Right lobe of liver (tissue), 6 donors: ENCODE data around the gene PIGZ. TPM values are rescaled to one million over a fixed set of nuclear protein-coding genes. Genes with fewer than 3 reads are reported as not detected.

ENCODE experiments used
- ATAC-seq, 4 donors: fragments of 200-7000 bp; cut with Tn5 transposase; one replicate each; pipeline ENCODE4 v1.9.1; 2020; ENCODE audit warnings: mild to moderate bottlenecking in 4 of 4, moderate library complexity in 4 of 4
- DNase-seq, 3 donors: peaks; one replicate each; pipeline ENCODE4 v3.0.0-alpha.2; 2020
- H3K27ac ChIP-seq, 3 donors: fragments of 200-600 bp; one replicate each; pipeline ENCODE4 v1.8.0; 2022
- H3K27me3 ChIP-seq, 2 donors: fragments of 200-600 bp; one replicate each; pipeline ENCODE4 v1.8.0; 2022
- H3K36me3 ChIP-seq, 4 donors: fragments of 200-600 bp; sonication (generic) in 1 of 4; one replicate each; pipeline versions ENCODE4 v1.5.1 to v1.8.0; 2017 to 2022; ENCODE audit warnings: control low read depth in 1 of 4
- H3K4me1 ChIP-seq, 4 donors: fragments of 200-600 bp; sonication (generic) in 1 of 4; one replicate each; pipeline versions ENCODE4 v1.5.1 to v1.8.0; 2017 to 2022; ENCODE audit warnings: control low read depth in 1 of 4
- H3K4me3 ChIP-seq, 3 donors: fragments of 200-600 bp; one replicate each; pipeline ENCODE4 v1.8.0; 2022
- H3K9me3 ChIP-seq, 4 donors: fragments of 200-600 bp; sonication (generic) in 1 of 4; one replicate each; pipeline versions ENCODE4 v1.5.1 to v1.8.0; 2017 to 2022; ENCODE audit warnings: control low read depth in 1 of 4
- CTCF ChIP-seq, 4 donors: fragments of 200-600 bp in 3 of 4; fragments of 450-650 bp in 1 of 4; IDR thresholded peaks; one replicate each; pipeline versions ENCODE4 v1.5.1 to v1.8.0; 2016 to 2022; ENCODE audit warnings: antibody characterized with exemption in 4 of 4, mild to moderate bottlenecking in 2 of 4
- POLR2A ChIP-seq: fragments of 450-650 bp; IDR thresholded peaks from one replicate; pipeline ENCODE4 v1.6.1; 2017; ENCODE audit warnings: antibody characterized with exemption, mild to moderate bottlenecking
- WGBS: methylation state at CpG from one replicate; pipeline ENCODE4 v1.1.6; 2018; ENCODE audit warnings: low coverage, low lambda C conversion rate; ENCODE audit not compliant: insufficient coverage; ENCODE audit errors: missing lambda C conversion rate; 5-methylcytosine and 5-hydroxymethylcytosine counted together
- intact Hi-C, 2 donors: fragments of 100-400 bp; cut with DNase I; formaldehyde crosslinking; loops; one replicate each; pipeline versions ENCODE4 v1.11.2 to v1.14.1; 2022
- total RNA-seq, 6 experiments: library from RNA; depleted of rRNA in 2 of 6; stranded (reverse); fragments of >200 nt in 2 of 6; fragmentation: NEBNext Ultra II Directional in 3 of 6; extraction: Animal tissue kit (Norgen Biotek cat#: 25700) in 3 of 6; gene quantifications; one replicate each; pipeline versions ENCODE4 v1.1.0 to v1.2.4, GENCODE V29; 2016 to 2023
- donor health status: DM: no; HTN: yes; CAD: no.
- donor health status: DM: no; HTN: no; CAD: no.
- donor health status: DM: no; HTN: no; CAD: no.
- donor health status: DM: no; HTN: yes; CAD: no.
- donor health status: DM: no; HTN: yes; CAD: no.

Gene PIGZ
- total RNA-seq, 6 experiments from 2014 or later, result 1.2 to 2.8 (median 2.4) TPM

- TF ChIP-seq POLR2A, result no peak
- TF ChIP-seq CTCF (IDR thresholded peaks at IDR 0.05), result no peak
- WGBS, result 100% methylated on average over 1 of the region's 4 CpGs
- Histone ChIP-seq H3K36me3 (peaks cover 0 to 5% (median 2%) of the 10 kb centered on the region in 4 donors), H3K27ac (no peak overlapping the region), H3K9me3 (no peaks in the 10 kb centered on the region), H3K27me3 (no peaks in the 10 kb centered on the region), H3K4me1 (no peaks in the 10 kb centered on the region), H3K4me3 (no peak overlapping the region)
- no peak for ATAC-seq
- no peak for DNase-seq
- intact Hi-C loops, result no loop called here
These were observed 53.8 kb downstream of the PIGZ start for GRCh38 chr3:196914866-196915265.

GRCh38 chr3:196903740-196904139 is 64.9 kb downstream of the PIGZ start:
- DNase-seq (no peak), ATAC-seq (no peak)
- no peak overlapping the region for H3K4me3 ChIP-seq
- H3K4me1 ChIP-seq, result no peaks in the 10 kb centered on the region
- WGBS, result 100% methylated on average over 2 of the region's 2 CpGs
- H3K9me3 ChIP-seq, result no peaks in the 10 kb centered on the region
- H3K27me3 ChIP-seq, result no peaks in the 10 kb centered on the region
- intact Hi-C loops, result no loop called here
- peaks cover 0 to 60% (median 16%) of the 10 kb centered on the region in 4 donors for H3K36me3 ChIP-seq
- H3K27ac ChIP-seq, result no peak overlapping the region
- TF ChIP-seq POLR2A, result no peak
- no peak for TF ChIP-seq CTCF (IDR thresholded peaks at IDR 0.05)

GRCh38 chr3:196902296-196902695 is 66.3 kb downstream of the PIGZ start:
- H3K9me3 ChIP-seq, result no peaks in the 10 kb centered on the region
- peaks cover 0 to 60% (median 16%) of the 10 kb centered on the region in 4 donors for H3K36me3 ChIP-seq
- WGBS, result 67% methylated on average over 1 of the region's 1 CpG
- no peaks in the 10 kb centered on the region for H3K27me3 ChIP-seq
- no peak for TF ChIP-seq CTCF (IDR thresholded peaks at IDR 0.05)
- TF ChIP-seq POLR2A, result no peak
- ATAC-seq (no peak), DNase-seq (no peak)
- intact Hi-C loops, result no loop called here
- no peaks in the 10 kb centered on the region for H3K4me1 ChIP-seq
- no peak overlapping the region for H3K4me3 ChIP-seq
- H3K27ac ChIP-seq, result no peak overlapping the region

GRCh38 chr3:196901768-196902167 is 66.9 kb downstream of the PIGZ start:
- H3K4me3 ChIP-seq, result no peak overlapping the region
- DNase-seq, result no peak
- no peaks in the 10 kb centered on the region for H3K4me1 ChIP-seq
- intact Hi-C loops, result no loop called here
- TF ChIP-seq CTCF (IDR thresholded peaks at IDR 0.05), result no peak
- TF ChIP-seq POLR2A, result no peak
- H3K27me3 ChIP-seq, result no peaks in the 10 kb centered on the region
- ATAC-seq, result no peak
- 100% methylated on average over 1 of the region's 1 CpG for WGBS
- H3K27ac ChIP-seq, result no peak overlapping the region
- peaks cover 0 to 56% (median 16%) of the 10 kb centered on the region in 4 donors for H3K36me3 ChIP-seq
- H3K9me3 ChIP-seq, result no peaks in the 10 kb centered on the region

Other genes with a start within 250 kb of the PIGZ start
- 10 to 100 TPM; 35.7 to 59.6 (median 42.0) TPM for gene PAK2, start 229.0 kb downstream of the PIGZ start, total RNA-seq
- gene SENP5, start 100.9 kb downstream of the PIGZ start, total RNA-seq, result 10 to 100 TPM; 13.0 to 21.9 (median 15.3) TPM
- 10 to 100 TPM; 12.9 to 24.6 (median 19.1) TPM for gene NCBP2, start 26.3 kb downstream of the PIGZ start, total RNA-seq
- gene MELTF, start 61.0 kb upstream of the PIGZ start, total RNA-seq, result 1 to 10 TPM in 4 of 6 experiments, under 1 TPM in 2; 0.42 to 5.3 (median 2.0) TPM